ENCODE results near the gene MS4A13. TPM values are rescaled to one million over a fixed set of nuclear protein-coding genes. Genes with fewer than 3 reads are reported as not detected.

The MS4A13 gene
- total and polyA plus RNA-seq, 10 of the 15 experiments (the other 5 are each of a cell fraction or from before 2014, with no cell fraction given), result not detected

- CTCF ChIA-PET, result interaction anchor here (0.7 to 5.4 kb wide), 12 partner anchors 11 to 667 kb away, joined by 3 to 64 read pairs (median 4); partner anchors contain the start of gene MS4A1
- H3K36me3 ChIP-seq (ENCODE audit: control insufficient read depth in 2 of 2, insufficient read depth in 2 of 2, low read length in 1 of 2), result no peaks in the 10 kb centered on the region
- POLR2A ChIA-PET, result interaction anchor here (0.6 to 2.0 kb wide), 6 partner anchors 17 to 919 kb away, joined by 3 to 8 read pairs (median 4); no protein-coding TSS in a partner anchor
- ATAC-seq (peak; percentile 97), DNase-seq (ENCODE audit: low read depth, low spot score) (no peak), FAIRE-seq (peak; percentile 64)
- no peak overlapping the region for H3K9ac ChIP-seq (ENCODE audit: control insufficient read depth, insufficient read depth, low read length)
- intact Hi-C loops (cut with micrococcal nuclease; ENCODE audit: unreplicated experiment), result no loop called here
- H3K9me3 ChIP-seq (replicated peaks; ENCODE audit: control insufficient read depth, insufficient read depth, low read length), result no peaks in the 10 kb centered on the region
- no peak overlapping the region for H3K4me3 ChIP-seq
- H3K4me1 ChIP-seq (ENCODE audit: control insufficient read depth, insufficient read depth, low read length), result peaks cover 15% of the 10 kb centered on the region
- H2AFZ ChIP-seq (ENCODE audit: control insufficient read depth, low read depth, low read length), result no peak overlapping the region
- RAD21 ChIA-PET (ENCODE audit: unreplicated experiment), result interaction anchor here (0.7 to 2.1 kb wide), 11 partner anchors 9 to 922 kb away, joined by 3 to 16 read pairs (median 4); partner anchors contain the start of gene MS4A1
- H3K4me2 ChIP-seq (ENCODE audit: control insufficient read depth, insufficient read depth), result peak overlapping the region; percentile 75
- peak overlapping the region; percentile 12; the same call in 1 of the 2 replicates for H3K27ac ChIP-seq (ENCODE audit: control insufficient read depth, insufficient read depth)
- BruUV-seq (replicated peaks), result no TSS peak
- no peaks in the 10 kb centered on the region for H4K20me1 ChIP-seq (ENCODE audit: control insufficient read depth, insufficient read depth)
- WGBS (ENCODE audit: insufficient coverage, insufficient replicate concordance, low lambda C conversion rate, missing lambda C conversion rate), result under 1% methylated on average over 6 of the region's 6 CpGs
- in situ Hi-C loops (cut with MboI), result no loop called here
- SMC1A ChIA-PET (ENCODE audit: uncharacterized antibody, unreplicated experiment), result interaction anchor here (0.8 to 4.9 kb wide), 14 partner anchors 8 to 283 kb away, joined by 3 to 74 read pairs (median 3); partner anchors contain the start of gene MS4A1
- H3K27me3 ChIP-seq (replicated peaks in 1 of 2; ENCODE audit: control insufficient read depth in 2 of 2, insufficient read depth in 2 of 2, low read length in 1 of 2), result no peaks in the 10 kb centered on the region
- H3K79me2 ChIP-seq (ENCODE audit: control insufficient read depth, insufficient read depth, low read length), result no peaks in the 10 kb centered on the region
- TF ChIP-seq JUNB (IDR thresholded peaks at IDR 0.05) (0 out of 2 replicates have a peak, but pooled peaks have one; percentile 51), E4F1 (IDR thresholded peaks at IDR 0.05; ENCODE audit: borderline replicate concordance, partially characterized antibody) (no peak), FOXM1 (IDR thresholded peaks at IDR 0.05; ENCODE audit: low read depth, low read length) (peak; percentile 83), GABPA (IDR thresholded peaks at IDR 0.05; ENCODE audit: low read depth) (peak; percentile 64; the same call in 1 of the 2 replicates), PML (IDR thresholded peaks at IDR 0.05; ENCODE audit: low read length) (0 out of 2 replicates have a peak, but pooled peaks have one; percentile 50), HCFC1 (IDR thresholded peaks at IDR 0.05; ENCODE audit: low read length) (no peak), TCF7 (IDR thresholded peaks at IDR 0.05; ENCODE audit: borderline replicate concordance) (peak; percentile 84), CTCF (IDR thresholded peaks at IDR 0.05 in 2 of 3, conservative IDR thresholded peaks at IDR 0.05 in 1 of 3; ENCODE audit: control insufficient read depth in 2 of 3, extremely low read depth in 1 of 3, insufficient read depth in 1 of 3, low read depth in 3 of 3, low read length in 3 of 3) (no peak), IKZF1 (conservative IDR thresholded peaks at IDR 0.05) (peak; percentile 49), EED (IDR thresholded peaks at IDR 0.05; ENCODE audit: low read depth) (peak; percentile 49; the same call in 1 of the 2 replicates), IRF5 (IDR thresholded peaks at IDR 0.05; ENCODE audit: borderline replicate concordance) (no peak), ZBTB40 (IDR thresholded peaks at IDR 0.05; ENCODE audit: borderline replicate concordance) (peak; percentile 91), YY1 (IDR thresholded peaks at IDR 0.05; ENCODE audit: low read depth, low read length) (0 out of 2 replicates have a peak, but pooled peaks have one; percentile 27), BCL11A (IDR thresholded peaks at IDR 0.05; ENCODE audit: low read depth, low read length) (peak; percentile 56; the same call in 1 of the 2 replicates)
These were observed 38.2 kb upstream of the MS4A13 start for GRCh38 chr11:60477035-60477445.
